ENCODE results near the gene KPTN. TPM values are rescaled to one million over a fixed set of nuclear protein-coding genes. Genes with fewer than 3 reads are reported as not detected.

Gene KPTN
- total and polyA plus RNA-seq, 2 of the 8 experiments (the other 6 are each of a cell fraction or from before 2014, with no cell fraction given): 23.6 to 31.3 TPM

- TF ChIP-seq FOSL1 (IDR thresholded peaks at IDR 0.05; ENCODE audit: insufficient read depth, low read depth, low read length) (no peak), ZNF274 (IDR thresholded peaks at IDR 0.05; ENCODE audit: borderline replicate concordance, extremely low read depth, low read length) (no peak), RBBP5 (IDR thresholded peaks at IDR 0.05; ENCODE audit: borderline replicate concordance, low read depth, low read length) (no peak), EZH2 (IDR thresholded peaks at IDR 0.05; ENCODE audit: low read depth, low read length, severe bottlenecking) (no peak), SP2 (IDR thresholded peaks at IDR 0.05; ENCODE audit: low read length) (no peak), TAF1 (IDR thresholded peaks at IDR 0.05; ENCODE audit: low read depth, low read length) (0 out of 2 replicates have a peak, but pooled peaks have one; percentile 16), BCL11A (IDR thresholded peaks at IDR 0.05; ENCODE audit: low read depth in 2 of 2, low read length in 2 of 2) (no peak), SRF (IDR thresholded peaks at IDR 0.05; ENCODE audit: low read depth, low read length) (peak; percentile 2; the same call in 1 of the 2 replicates), GTF2F1 (IDR thresholded peaks at IDR 0.05; ENCODE audit: borderline replicate concordance, low read depth, low read length) (no peak), ASH2L (IDR thresholded peaks at IDR 0.05; ENCODE audit: low read length) (no peak), POLR2AphosphoS5 (IDR thresholded peaks at IDR 0.05; ENCODE audit: low read depth, low read length) (peak; percentile 21; the same call in 1 of the 2 replicates), TAF7 (optimal IDR thresholded peaks at IDR 0.05; ENCODE audit: borderline replicate concordance, low read depth, low read length) (peak; percentile 80), SAP30 (IDR thresholded peaks at IDR 0.05; ENCODE audit: insufficient read depth, insufficient replicate concordance, low read length) (no peak), KDM4A (IDR thresholded peaks at IDR 0.05; ENCODE audit: low read depth, low read length, severe bottlenecking) (peak; percentile 3), NRF1 (IDR thresholded peaks at IDR 0.05; ENCODE audit: low read depth, low read length) (no peak), KDM1A (IDR thresholded peaks at IDR 0.05; ENCODE audit: borderline replicate concordance, low read length) (no peak), CREB1 (IDR thresholded peaks at IDR 0.05) (no peak), JUND (IDR thresholded peaks at IDR 0.05; ENCODE audit: low read length) (no peak), JUN (IDR thresholded peaks at IDR 0.05; ENCODE audit: low read depth, low read length) (no peak)
- TF ChIP-seq, protein P1, sequence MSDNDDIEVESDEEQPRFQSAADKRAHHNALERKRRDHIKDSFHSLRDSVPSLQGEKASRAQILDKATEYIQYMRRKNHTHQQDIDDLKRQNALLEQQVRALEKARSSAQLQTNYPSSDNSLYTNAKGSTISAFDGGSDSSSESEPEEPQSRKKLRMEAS (IDR thresholded peaks at IDR 0.05): no peak; the same call in 1 of the 2 replicates
Measured at GRCh38 chr19:47427241-47428176, 56.5 kb downstream of the KPTN start (continued).

All from H1 (cell line).